K562 (cell line): ENCODE results near the gene CCDC73. TPM values are rescaled to one million over a fixed set of nuclear protein-coding genes. Genes with fewer than 3 reads are reported as not detected.

Experiments
- ATAC-seq: fragments of 200-7000 bp; cut with Tn5 transposase; 3 replicates; pipeline ENCODE4 v1.9.1; 2020; ENCODE audit warnings: moderate library complexity
- BruUV-seq: library from RNA; stranded (reverse); fragments of 400-500 nt; replicated peaks from 2 replicates; lab custom pipeline; 2021; lab: Mats Ljungman, UMichigan
- CTCF ChIA-PET: fragments of 300-600 bp; formaldehyde crosslinking; extraction: SDS; loops from one replicate; lab custom pipeline; 2021; ENCODE audit warnings: low intra/inter-chr PET ratio; lab: Yijun Ruan, JAX
- POLR2A ChIA-PET: fragments of 300-600, 350-650 bp; sonication (Branson Sonifier 250); formaldehyde crosslinking; extraction: SDS; loops from one replicate; lab custom pipeline; 2021; ENCODE audit warnings: antibody characterized with exemption, inconsistent platforms; lab: Yijun Ruan, JAX
- DNase-seq, 4 experiments: peaks; one replicate each; pipeline versions ENCODE4 v3.0.0 to v3.0.0-alpha.2; 2011 to 2018; ENCODE audit warnings: low spot score in 3 of 4, mixed read lengths in 3 of 4; ENCODE audit errors: extremely low read depth in 1 of 4
- FAIRE-seq: peaks from 2 replicates; lab custom pipeline; 2011; peaks lifted over from hg19 to GRCh38; lab: Jason Lieb, UNC
- H2AFZ ChIP-seq: 2 replicates; pipeline ENCODE4 v1.6.0; 2011; ENCODE audit warnings: low read depth, low read length, control low read depth, inconsistent platforms
- H3K27ac ChIP-seq: fragments of 200-600 bp; 3 replicates; pipeline ENCODE4 v1.8.0; 2011; ENCODE audit warnings: low read depth, mild to moderate bottlenecking, control low read depth, inconsistent platforms, low read length, moderate library complexity, mixed read lengths; ENCODE audit errors: extremely low read depth
- H3K27me3 ChIP-seq, 2 experiments: fragments of 300-600 bp in 1 of 2; 2 replicates in 1 of 2; 3 replicates in 1 of 2; pipeline versions ENCODE4 v1.6.0 to v1.8.0; 2011; ENCODE audit warnings: inconsistent platforms in 2 of 2, low read length in 2 of 2, mild to moderate bottlenecking in 1 of 2, mixed read lengths in 1 of 2, moderate library complexity in 1 of 2; ENCODE audit not compliant: control insufficient read depth in 2 of 2, insufficient read depth in 2 of 2
- H3K36me3 ChIP-seq: fragments of 300-600 bp; 3 replicates; pipeline ENCODE4 v1.8.0; 2011; ENCODE audit warnings: mild to moderate bottlenecking, low read length, inconsistent platforms; ENCODE audit not compliant: control insufficient read depth, insufficient read depth
- H3K4me1 ChIP-seq, 2 experiments: fragments of 200-600 bp in 1 of 2; replicated peaks in 1 of 2; 2 replicates in 1 of 2; 3 replicates in 1 of 2; pipeline versions ENCODE4 v1.5.1 to v1.8.0; 2011; ENCODE audit warnings: inconsistent platforms in 2 of 2, low read length in 2 of 2, mild to moderate bottlenecking in 1 of 2, mixed read lengths in 1 of 2, moderate library complexity in 1 of 2; ENCODE audit not compliant: control insufficient read depth in 2 of 2, insufficient read depth in 2 of 2
- H3K4me2 ChIP-seq: 2 replicates; pipeline ENCODE4 v1.6.1; 2011; ENCODE audit warnings: low read length, control low read depth, inconsistent platforms, mixed read lengths; ENCODE audit not compliant: insufficient read depth
- H3K4me3 ChIP-seq: fragments of 200-600 bp; sonication (generic), shearing (Covaris generic); 2 replicates; pipeline ENCODE4 v1.5.1; 2016; ENCODE audit warnings: control low read depth, inconsistent platforms
- H3K79me2 ChIP-seq: fragments of 200-600 bp; 3 replicates; pipeline ENCODE4 v1.8.0; 2011; ENCODE audit warnings: low read length, inconsistent platforms; ENCODE audit not compliant: control insufficient read depth, insufficient read depth
- H3K9ac ChIP-seq, 2 experiments: 2 replicates each; pipeline versions ENCODE4 v1.6.0 to v1.6.1; 2011; ENCODE audit warnings: low read depth in 2 of 2, low read length in 2 of 2, control low read depth in 1 of 2, inconsistent platforms in 1 of 2, mild to moderate bottlenecking in 1 of 2, mixed read lengths in 1 of 2; ENCODE audit not compliant: insufficient read depth in 1 of 2
- H3K9me1 ChIP-seq: one replicate; pipeline ENCODE4 v1.6.0; 2011; ENCODE audit warnings: inconsistent platforms, mild to moderate bottlenecking, low read length, moderate library complexity; ENCODE audit not compliant: control insufficient read depth, insufficient read depth
- H3K9me3 ChIP-seq: replicated peaks from 2 replicates; pipeline ENCODE4 v1.5.1; 2011; ENCODE audit warnings: low read depth, low read length, inconsistent platforms; ENCODE audit not compliant: control insufficient read depth, insufficient read depth
- H4K20me1 ChIP-seq: replicated peaks from 2 replicates; pipeline ENCODE4 v1.6.1; 2011; ENCODE audit warnings: low read length, inconsistent platforms, mixed read lengths; ENCODE audit not compliant: control insufficient read depth, insufficient read depth
- CGGBP1 ChIP-seq: fragments of 250-450 bp; sonication (Bioruptor Pico); IDR thresholded peaks from 2 replicates; pipeline ENCODE4 v1.9.0; 2021; ENCODE audit warnings: mild to moderate bottlenecking
- RAD21 ChIP-seq, 2 experiments: fragments of 250-450 bp in 1 of 2; fragments of 450-650 bp in 1 of 2; sonication (Bioruptor Pico) in 1 of 2; formaldehyde crosslinking in 1 of 2; IDR thresholded peaks in 1 of 2; conservative IDR thresholded peaks in 1 of 2; 2 replicates each; pipeline versions ENCODE4 v1.4.0 to v1.8.0; 2020 to 2022; ENCODE audit warnings: mild to moderate bottlenecking in 2 of 2, moderate library complexity in 1 of 2
- RBM14 ChIP-seq: fragments of 200-400 bp; formaldehyde crosslinking; IDR thresholded peaks from 2 replicates; pipeline ENCODE4 v1.6.1; 2018; ENCODE audit warnings: low read depth, mild to moderate bottlenecking, low read length, moderate library complexity, borderline replicate concordance; ENCODE audit not compliant: insufficient read depth
- STAG1 ChIP-seq: sonication (generic); formaldehyde crosslinking; IDR thresholded peaks from 2 replicates; pipeline ENCODE4 v1.5.0; 2020; ENCODE audit warnings: missing genetic modification reagents, borderline replicate concordance
- STAT5A ChIP-seq: IDR thresholded peaks from 2 replicates; pipeline ENCODE4 v1.6.1; 2012; ENCODE audit warnings: low read length, inconsistent platforms, borderline replicate concordance
- ZKSCAN1 ChIP-seq: fragments of 150-350 bp; IDR thresholded peaks from 2 replicates; pipeline ENCODE4 v1.6.1; 2016; ENCODE audit warnings: low read depth, low read length
- ZNF398 ChIP-seq: fragments of 250-450 bp; sonication (Bioruptor Pico); IDR thresholded peaks from 2 replicates; pipeline ENCODE4 v1.8.0; 2021; ENCODE audit warnings: moderate library complexity, mild to moderate bottlenecking, inconsistent platforms
- ZNF76 ChIP-seq: fragments of 250-450 bp; sonication (Bioruptor Pico); IDR thresholded peaks from 2 replicates; pipeline ENCODE4 v1.4.0; 2020; ENCODE audit warnings: mild to moderate bottlenecking, moderate library complexity, borderline replicate concordance
- WGBS: fragments of 100-300 bp; shearing (Covaris generic); methylation state at CpG from one replicate; pipeline ENCODE4 v1.1.6; 2016; ENCODE audit warnings: low coverage, mixed read lengths; ENCODE audit not compliant: insufficient coverage; ENCODE audit errors: missing lambda C conversion rate; 5-methylcytosine and 5-hydroxymethylcytosine counted together
- in situ Hi-C: fragments of 300-500 bp; cut with MboI; formaldehyde crosslinking; loops from 4 replicates; pipeline ENCODE4 v1.15.0; 2018; ENCODE audit warnings: inconsistent platforms, mixed read lengths
- intact Hi-C: fragments of 100-400 bp; cut with micrococcal nuclease; formaldehyde crosslinking; loops from 2 replicates; pipeline ENCODE4 v1.14.2; 2022
- polyA plus RNA-seq, 8 experiments: library from polyadenylated mRNA; depleted of rRNA in 4 of 8; stranded (reverse) in 5 of 8; unstranded in 3 of 8; fragments of >200 nt; fragmentation: Nextera tagmentation in 2 of 8; fragmentation: Illumina TruSeq in 1 of 8; extraction: Ambion mirVana in 2 of 8; extraction: Trizol in 1 of 8; gene quantifications; 2 replicates each; pipeline versions ENCODE4 v1.2.1 to v1.2.3, GENCODE V29; 2011 to 2014; ENCODE audit warnings: inconsistent platforms in 1 of 8, missing spikeins in 1 of 8
- total RNA-seq, 7 experiments: library from RNA; depleted of rRNA in 6 of 7; stranded (reverse); fragments of >200 nt in 6 of 7; fragmentation: Illumina TruSeq in 2 of 7; extraction: Trizol in 2 of 7; gene quantifications; 2 replicates each; pipeline versions ENCODE4 v1.2.1 to v1.2.3, GENCODE V29; 2011 to 2021; ENCODE audit warnings: low replicate concordance in 1 of 7
- TF ChIP-seq, protein P1 (sequence below): fragments of 250-450 bp; sonication (Bioruptor Pico); IDR thresholded peaks from 2 replicates; pipeline ENCODE4 v1.4.0; 2020; ENCODE audit warnings: mild to moderate bottlenecking, moderate library complexity, borderline replicate concordance
- TF ChIP-seq, protein P2 (sequence below), 2 experiments: IDR thresholded peaks; 2 replicates each; pipeline ENCODE4 v1.6.1; 2011; ENCODE audit warnings: borderline replicate concordance in 1 of 2, control low read depth in 1 of 2, low read depth in 1 of 2, low read length in 1 of 2, mild to moderate bottlenecking in 1 of 2, mixed read lengths in 1 of 2, moderate library complexity in 1 of 2; ENCODE audit not compliant: insufficient read depth in 1 of 2, insufficient read length in 1 of 2, poor library complexity in 1 of 2, severe bottlenecking in 1 of 2; ENCODE audit errors: extremely low read depth in 1 of 2
- TF ChIP-seq, protein P3 (sequence below): fragments of 450-650 bp; IDR thresholded peaks from 2 replicates; pipeline ENCODE4 v1.6.1; 2016; ENCODE audit warnings: mild to moderate bottlenecking

Gene CCDC73
- total and polyA plus RNA-seq, 9 of the 15 experiments (the other 6 are each of a cell fraction or from before 2014, with no cell fraction given), result 0.20 to 0.21 TPM; not detected in 7

GRCh38 chr11:32566517-32566916 lies 227.9 kb downstream of the CCDC73 start (continued):
- TF ChIP-seq RAD21 (CRISPR knock-in tag; conservative IDR thresholded peaks at IDR 0.05 in 1 of 2, IDR thresholded peaks at IDR 0.05 in 1 of 2) (no peak), STAT5A (no peak), STAG1 (CRISPR knock-in tag) (no peak), RBM14 (no peak), ZKSCAN1 (no peak), CGGBP1 (CRISPR knock-in tag) (no peak)
- TF ChIP-seq, protein P1, sequence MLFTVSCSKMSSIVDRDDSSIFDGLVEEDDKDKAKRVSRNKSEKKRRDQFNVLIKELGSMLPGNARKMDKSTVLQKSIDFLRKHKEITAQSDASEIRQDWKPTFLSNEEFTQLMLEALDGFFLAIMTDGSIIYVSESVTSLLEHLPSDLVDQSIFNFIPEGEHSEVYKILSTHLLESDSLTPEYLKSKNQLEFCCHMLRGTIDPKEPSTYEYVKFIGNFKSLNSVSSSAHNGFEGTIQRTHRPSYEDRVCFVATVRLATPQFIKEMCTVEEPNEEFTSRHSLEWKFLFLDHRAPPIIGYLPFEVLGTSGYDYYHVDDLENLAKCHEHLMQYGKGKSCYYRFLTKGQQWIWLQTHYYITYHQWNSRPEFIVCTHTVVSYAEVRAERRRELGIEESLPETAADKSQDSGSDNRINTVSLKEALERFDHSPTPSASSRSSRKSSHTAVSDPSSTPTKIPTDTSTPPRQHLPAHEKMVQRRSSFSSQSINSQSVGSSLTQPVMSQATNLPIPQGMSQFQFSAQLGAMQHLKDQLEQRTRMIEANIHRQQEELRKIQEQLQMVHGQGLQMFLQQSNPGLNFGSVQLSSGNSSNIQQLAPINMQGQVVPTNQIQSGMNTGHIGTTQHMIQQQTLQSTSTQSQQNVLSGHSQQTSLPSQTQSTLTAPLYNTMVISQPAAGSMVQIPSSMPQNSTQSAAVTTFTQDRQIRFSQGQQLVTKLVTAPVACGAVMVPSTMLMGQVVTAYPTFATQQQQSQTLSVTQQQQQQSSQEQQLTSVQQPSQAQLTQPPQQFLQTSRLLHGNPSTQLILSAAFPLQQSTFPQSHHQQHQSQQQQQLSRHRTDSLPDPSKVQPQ (CRISPR knock-in tag), result no peak

- in situ Hi-C loops, result no loop called here
- FAIRE-seq, result no peak
- no peak for ATAC-seq
- Histone ChIP-seq H3K79me2 (no peaks in the 10 kb centered on the region), H3K9me3 (no peaks in the 10 kb centered on the region), H3K4me3 (no peak overlapping the region), H3K9ac (no peak overlapping the region), H3K9me1 (no peaks in the 10 kb centered on the region), H3K4me1 (peaks cover 0 to 3% of the 10 kb centered on the region in 2 experiments; a peak in 1 of 5 replicates), H4K20me1 (no peaks in the 10 kb centered on the region), H2AFZ (no peak overlapping the region; the same call in 1 of the 2 replicates), H3K27ac (no peak overlapping the region), H3K27me3 (no peaks in the 10 kb centered on the region), H3K36me3 (no peaks in the 10 kb centered on the region), H3K4me2 (no peak overlapping the region)
- DNase-seq, result no peak
- intact Hi-C loops, result loop anchor here (2.0 to 5.0 kb wide), 2 partner anchors 177 to 241 kb away; no protein-coding TSS in a partner anchor
- ChIA-PET POLR2A (no interaction called here), CTCF (no interaction called here)
- no TSS peak for BruUV-seq
- 33% methylated on average over 3 of the region's 3 CpGs for WGBS
- TF ChIP-seq ZNF76 (CRISPR knock-in tag) (no peak), ZNF398 (CRISPR knock-in tag) (no peak)
- TF ChIP-seq, protein P2, sequence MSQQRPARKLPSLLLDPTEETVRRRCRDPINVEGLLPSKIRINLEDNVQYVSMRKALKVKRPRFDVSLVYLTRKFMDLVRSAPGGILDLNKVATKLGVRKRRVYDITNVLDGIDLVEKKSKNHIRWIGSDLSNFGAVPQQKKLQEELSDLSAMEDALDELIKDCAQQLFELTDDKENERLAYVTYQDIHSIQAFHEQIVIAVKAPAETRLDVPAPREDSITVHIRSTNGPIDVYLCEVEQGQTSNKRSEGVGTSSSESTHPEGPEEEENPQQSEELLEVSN (IDR thresholded peaks at IDR 0.05; ENCODE audit: borderline replicate concordance in 1 of 2, extremely low read depth in 1 of 2, insufficient read depth in 1 of 2, insufficient read length in 1 of 2, low read depth in 1 of 2, low read length in 1 of 2, poor library complexity in 1 of 2, severe bottlenecking in 1 of 2), result no peak
- TF ChIP-seq, protein P3, sequence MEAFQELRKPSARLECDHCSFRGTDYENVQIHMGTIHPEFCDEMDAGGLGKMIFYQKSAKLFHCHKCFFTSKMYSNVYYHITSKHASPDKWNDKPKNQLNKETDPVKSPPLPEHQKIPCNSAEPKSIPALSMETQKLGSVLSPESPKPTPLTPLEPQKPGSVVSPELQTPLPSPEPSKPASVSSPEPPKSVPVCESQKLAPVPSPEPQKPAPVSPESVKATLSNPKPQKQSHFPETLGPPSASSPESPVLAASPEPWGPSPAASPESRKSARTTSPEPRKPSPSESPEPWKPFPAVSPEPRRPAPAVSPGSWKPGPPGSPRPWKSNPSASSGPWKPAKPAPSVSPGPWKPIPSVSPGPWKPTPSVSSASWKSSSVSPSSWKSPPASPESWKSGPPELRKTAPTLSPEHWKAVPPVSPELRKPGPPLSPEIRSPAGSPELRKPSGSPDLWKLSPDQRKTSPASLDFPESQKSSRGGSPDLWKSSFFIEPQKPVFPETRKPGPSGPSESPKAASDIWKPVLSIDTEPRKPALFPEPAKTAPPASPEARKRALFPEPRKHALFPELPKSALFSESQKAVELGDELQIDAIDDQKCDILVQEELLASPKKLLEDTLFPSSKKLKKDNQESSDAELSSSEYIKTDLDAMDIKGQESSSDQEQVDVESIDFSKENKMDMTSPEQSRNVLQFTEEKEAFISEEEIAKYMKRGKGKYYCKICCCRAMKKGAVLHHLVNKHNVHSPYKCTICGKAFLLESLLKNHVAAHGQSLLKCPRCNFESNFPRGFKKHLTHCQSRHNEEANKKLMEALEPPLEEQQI, result no peak
These were observed 230.9 kb downstream of the CCDC73 start for GRCh38 chr11:32563600-32563959.
